Measurements from ENCODE around the gene HOXD4.

The HOXD4 gene

GRCh38 chr2:176128982-176129796, 22.2 kb upstream of the HOXD4 start, which contains the start of gene HOXD8 (continued):
- peak; percentile 92; the same call in 1 of the 2 replicates for TF ChIP-seq ZBTB7A (tag by site-specific recombination; IDR thresholded peaks at IDR 0.05; ENCODE audit: low read depth)
- no peak for TF ChIP-seq ZNF704 (tag by site-specific recombination; IDR thresholded peaks at IDR 0.05)
- TF ChIP-seq ZSCAN5A (tag by site-specific recombination; IDR thresholded peaks at IDR 0.05): no peak
- TF ChIP-seq ZNF629 (tag by site-specific recombination; IDR thresholded peaks at IDR 0.05): peak; percentile 41
- no peak for TF ChIP-seq ZNF133 (tag by site-specific recombination; IDR thresholded peaks at IDR 0.05)
- TF ChIP-seq ZNF645 (tag by site-specific recombination; IDR thresholded peaks at IDR 0.05): no peak
- TF ChIP-seq ZNF701 (tag by site-specific recombination; IDR thresholded peaks at IDR 0.05): no peak
- no peak for TF ChIP-seq ZNF311 (tag by site-specific recombination; IDR thresholded peaks at IDR 0.05; ENCODE audit: borderline replicate concordance)
- TF ChIP-seq ZNF211 (tag by site-specific recombination; IDR thresholded peaks at IDR 0.05; ENCODE audit: low read depth): no peak
- no peak for TF ChIP-seq ZNF521 (tag by site-specific recombination; IDR thresholded peaks at IDR 0.05)
- peak; percentile 90 for TF ChIP-seq PATZ1 (tag by site-specific recombination; IDR thresholded peaks at IDR 0.05)
- TF ChIP-seq ZNF292 (tag by site-specific recombination; IDR thresholded peaks at IDR 0.05; ENCODE audit: borderline replicate concordance, low read depth): no peak
- no peak for TF ChIP-seq ZNF830 (tag by site-specific recombination; IDR thresholded peaks at IDR 0.05; ENCODE audit: low read depth)
- TF ChIP-seq TCF7L2 (IDR thresholded peaks at IDR 0.05; ENCODE audit: borderline replicate concordance, low read depth, low read length): no peak
- no peak for TF ChIP-seq EGR2 (tag by site-specific recombination; IDR thresholded peaks at IDR 0.05; ENCODE audit: low read depth)
- TF ChIP-seq ZBTB6 (tag by site-specific recombination; IDR thresholded peaks at IDR 0.05): no peak
- no peak for TF ChIP-seq ZNF169 (tag by site-specific recombination; IDR thresholded peaks at IDR 0.05)
- peak; percentile 79 for TF ChIP-seq ZNF146 (tag by site-specific recombination; IDR thresholded peaks at IDR 0.05)
- no peak for TF ChIP-seq ZFP41 (tag by site-specific recombination; IDR thresholded peaks at IDR 0.05; ENCODE audit: borderline replicate concordance)
- no peak; the same call in 1 of the 2 replicates for TF ChIP-seq ZNF366 (tag by site-specific recombination; conservative IDR thresholded peaks at IDR 0.05)
- no peak for TF ChIP-seq REPIN1 (tag by site-specific recombination; IDR thresholded peaks at IDR 0.05; ENCODE audit: low read depth)
- peak; percentile 80 for TF ChIP-seq ZBTB20 (tag by site-specific recombination; IDR thresholded peaks at IDR 0.05)
- TF ChIP-seq ZNF221 (tag by site-specific recombination; IDR thresholded peaks at IDR 0.05; ENCODE audit: borderline replicate concordance): peak; percentile 84; the same call in 1 of the 2 replicates
- TF ChIP-seq ZNF513 (tag by site-specific recombination; IDR thresholded peaks at IDR 0.05): peak; percentile 13; the same call in 1 of the 2 replicates
- no peak for TF ChIP-seq OSR2 (tag by site-specific recombination; IDR thresholded peaks at IDR 0.05)
- TF ChIP-seq KLF1 (tag by site-specific recombination; IDR thresholded peaks at IDR 0.05): peak; percentile 67
- peak; percentile 71 for TF ChIP-seq GLIS1 (tag by site-specific recombination; IDR thresholded peaks at IDR 0.05)
- TF ChIP-seq ZNF555 (tag by site-specific recombination; conservative IDR thresholded peaks at IDR 0.05): no peak
